HG02885 (cell line): ENCODE data around the gene VTI1A.

Experiments
- ATAC-seq: cut with Tn5 transposase; IDR thresholded peaks from one replicate; pipeline ENCODE4 v1.9.1; 2021; ENCODE audit warnings: mild to moderate bottlenecking; ENCODE audit not compliant: unreplicated experiment, poor library complexity

The VTI1A gene

DNA sequence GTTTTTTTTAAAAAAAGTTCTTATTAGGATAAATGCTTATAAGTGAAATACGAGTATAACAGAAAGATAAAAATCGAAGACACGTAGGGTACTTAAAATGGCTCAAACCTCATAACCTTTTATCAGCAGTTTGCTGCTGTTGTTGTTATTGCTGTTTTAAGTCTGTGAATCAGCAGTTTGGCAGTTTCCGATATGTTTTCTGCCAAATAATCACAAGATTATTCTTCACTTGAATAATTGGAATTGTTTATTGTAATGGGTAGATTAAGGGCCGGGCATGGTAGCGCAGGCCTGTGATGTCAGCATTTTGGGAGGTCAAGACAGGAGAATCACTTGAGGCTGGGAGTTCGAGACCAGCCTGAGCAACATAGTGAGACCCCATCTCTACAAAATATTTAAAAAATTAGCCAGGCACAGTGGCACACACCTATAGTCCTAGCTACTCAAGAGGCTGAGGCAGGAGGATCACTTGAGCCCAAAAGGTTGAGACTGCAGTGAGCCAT, 177.6 kb downstream of the VTI1A start:
- ATAC-seq: no peak

DNA sequence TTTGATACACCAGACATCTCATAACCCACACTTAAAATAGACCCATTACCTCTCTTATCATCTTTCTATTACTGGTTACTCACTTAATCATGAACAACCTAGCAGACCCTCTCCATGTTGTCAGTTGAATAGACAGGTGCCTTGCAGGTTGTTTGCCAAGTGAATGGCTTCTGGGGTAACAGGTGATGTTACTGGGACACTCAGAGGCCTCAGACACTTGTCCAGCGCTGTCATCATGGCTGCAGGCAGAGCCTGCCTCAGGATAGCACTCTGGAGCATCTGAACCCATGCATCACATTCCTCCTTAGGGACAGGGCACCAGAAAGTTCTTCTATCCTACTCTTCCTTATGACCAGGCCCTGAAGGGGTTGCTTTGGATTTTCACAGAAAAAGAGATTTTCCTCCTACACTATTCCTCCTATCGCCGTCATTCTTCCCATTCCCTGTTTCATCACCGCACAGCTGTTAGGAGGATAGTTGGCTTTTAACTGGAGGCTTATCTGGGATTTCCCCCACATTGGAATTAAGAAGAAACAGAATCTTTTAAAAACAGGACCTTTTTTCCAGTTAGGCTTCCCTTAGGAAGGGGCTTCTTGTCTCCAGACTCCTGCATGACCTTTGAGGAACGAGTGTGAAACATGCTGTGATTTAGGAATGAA, 182.1 kb downstream of the VTI1A start:
- ATAC-seq: no peak

DNA sequence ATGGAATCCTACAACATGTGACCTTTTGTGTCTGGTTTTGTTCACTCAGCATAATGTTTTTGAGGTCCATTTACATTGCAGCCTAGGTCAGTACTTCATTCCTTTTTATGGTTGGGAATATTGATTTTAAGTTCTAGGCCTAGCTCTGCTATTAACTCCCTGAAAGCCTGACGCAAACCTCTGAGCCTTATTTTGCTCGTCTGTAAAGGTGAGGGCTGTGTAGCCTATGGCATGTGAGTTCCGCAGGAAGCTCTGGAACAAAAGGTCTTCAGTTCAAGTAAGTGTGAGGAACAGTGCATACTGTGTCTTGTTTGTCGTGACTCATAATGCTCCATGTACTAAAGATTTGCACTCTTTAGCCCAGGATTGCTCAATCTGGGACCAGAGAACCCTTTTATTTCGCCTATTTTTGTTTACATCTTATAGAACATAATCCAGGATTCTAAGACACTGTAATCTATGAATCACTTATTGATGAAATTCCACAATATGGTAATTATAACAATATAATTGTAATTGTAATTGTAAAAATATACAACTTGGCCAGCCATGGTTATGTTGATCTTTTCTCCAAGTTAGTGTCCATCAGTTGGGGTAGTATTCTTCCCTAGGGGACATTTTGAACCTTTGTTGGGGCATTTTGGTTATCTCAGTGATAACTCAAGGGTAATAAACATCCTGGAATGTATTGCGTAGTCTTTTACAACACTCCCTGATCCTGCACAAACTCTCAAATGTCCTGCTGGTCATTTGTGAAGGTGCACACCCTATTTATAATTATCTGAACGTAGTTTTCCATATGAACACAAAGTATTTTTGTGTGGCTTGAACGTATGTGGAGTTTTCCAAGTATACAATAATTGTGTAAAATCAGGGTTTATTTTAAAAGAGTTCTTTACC, 184.7 kb downstream of the VTI1A start:
- no peak for ATAC-seq

DNA sequence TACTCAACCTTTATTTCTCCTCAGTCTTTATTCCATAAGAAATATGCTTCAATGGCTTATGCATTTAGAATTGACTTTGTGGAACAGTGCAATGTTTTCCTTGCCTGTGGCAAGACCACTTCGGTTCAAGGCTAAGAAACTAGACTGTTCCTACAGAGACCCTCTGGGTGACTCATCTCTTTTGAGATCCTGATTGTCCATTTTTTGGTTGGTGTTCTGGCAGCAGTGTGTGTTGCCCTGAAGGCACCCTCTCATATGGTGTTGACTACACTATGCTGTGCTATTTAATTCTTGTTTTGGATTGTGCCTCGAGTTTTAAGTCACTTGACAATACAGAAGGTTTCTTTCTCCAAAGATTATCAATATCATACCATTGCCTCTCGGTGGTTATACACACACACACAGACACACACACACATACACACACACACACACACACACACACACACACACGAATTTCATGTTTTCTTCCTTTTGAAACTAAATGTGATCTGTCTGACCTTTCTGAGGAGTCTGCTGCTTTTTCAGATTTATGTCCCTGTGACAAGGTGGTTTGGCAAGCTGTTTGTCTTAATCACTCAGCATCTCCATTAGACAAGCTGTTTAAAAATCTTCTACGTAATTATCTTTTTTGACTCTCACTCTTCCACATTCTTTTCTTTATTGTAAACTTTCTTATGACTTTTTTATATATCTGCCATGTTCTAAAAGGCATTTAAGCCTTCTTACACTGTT, 187.2 kb downstream of the VTI1A start:
- no peak for ATAC-seq

DNA sequence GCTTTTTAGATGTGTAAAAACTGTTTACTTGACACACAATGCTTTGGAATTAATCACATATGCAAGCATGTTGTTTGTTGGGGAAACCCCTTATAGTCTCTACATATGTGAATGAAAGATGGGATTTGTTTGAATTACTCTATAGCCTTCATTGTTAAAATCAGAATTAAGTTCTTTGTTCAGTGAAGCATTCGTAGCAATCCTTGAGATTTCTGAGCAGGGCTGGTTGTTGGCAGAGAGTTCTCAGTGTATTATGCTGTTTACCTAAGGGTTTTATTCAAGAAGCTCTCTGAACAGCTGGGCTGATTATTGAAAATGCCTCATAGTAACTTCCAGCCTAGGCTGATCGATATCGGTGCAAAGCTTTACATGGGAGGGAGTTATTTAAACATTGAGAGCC, 190.9 kb downstream of the VTI1A start:
- ATAC-seq: no peak

DNA sequence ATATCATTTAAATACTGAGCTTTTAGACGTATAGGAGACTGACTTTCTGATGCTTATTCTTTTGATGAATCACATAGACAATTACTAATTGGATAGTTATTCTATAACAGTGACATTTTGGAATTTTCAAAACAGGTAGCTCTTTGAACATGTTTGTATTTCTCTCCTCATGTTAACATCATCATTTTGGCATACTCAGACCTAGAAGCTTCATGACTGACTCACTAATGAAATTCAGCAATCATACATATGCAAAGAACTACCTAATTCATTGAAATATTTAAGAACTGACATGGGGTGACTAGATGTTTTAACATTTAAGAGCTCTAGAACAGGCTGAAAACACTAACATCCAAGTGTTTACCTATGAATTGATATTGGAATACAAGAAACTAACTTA, 192.3 kb downstream of the VTI1A start:
- ATAC-seq: no peak

DNA sequence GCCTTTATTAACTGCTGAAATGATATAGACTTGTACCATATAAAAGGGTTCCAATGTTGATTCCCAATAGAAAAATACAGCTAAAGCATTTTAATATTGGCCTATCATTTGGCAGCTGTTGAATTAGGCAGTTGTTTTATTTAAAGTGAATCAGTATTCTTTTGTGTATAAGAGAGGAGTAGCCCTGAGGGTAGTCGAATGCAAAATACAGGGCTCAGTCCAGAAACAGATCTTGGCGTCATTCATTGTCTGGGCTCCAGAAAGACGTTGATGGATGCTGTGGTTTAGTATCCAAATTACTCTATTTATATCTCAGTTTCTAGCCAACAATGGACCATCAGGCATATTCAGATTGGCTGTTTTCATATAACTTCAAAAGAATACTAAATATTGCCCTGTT, 193.6 kb downstream of the VTI1A start:
- ATAC-seq: no peak

DNA sequence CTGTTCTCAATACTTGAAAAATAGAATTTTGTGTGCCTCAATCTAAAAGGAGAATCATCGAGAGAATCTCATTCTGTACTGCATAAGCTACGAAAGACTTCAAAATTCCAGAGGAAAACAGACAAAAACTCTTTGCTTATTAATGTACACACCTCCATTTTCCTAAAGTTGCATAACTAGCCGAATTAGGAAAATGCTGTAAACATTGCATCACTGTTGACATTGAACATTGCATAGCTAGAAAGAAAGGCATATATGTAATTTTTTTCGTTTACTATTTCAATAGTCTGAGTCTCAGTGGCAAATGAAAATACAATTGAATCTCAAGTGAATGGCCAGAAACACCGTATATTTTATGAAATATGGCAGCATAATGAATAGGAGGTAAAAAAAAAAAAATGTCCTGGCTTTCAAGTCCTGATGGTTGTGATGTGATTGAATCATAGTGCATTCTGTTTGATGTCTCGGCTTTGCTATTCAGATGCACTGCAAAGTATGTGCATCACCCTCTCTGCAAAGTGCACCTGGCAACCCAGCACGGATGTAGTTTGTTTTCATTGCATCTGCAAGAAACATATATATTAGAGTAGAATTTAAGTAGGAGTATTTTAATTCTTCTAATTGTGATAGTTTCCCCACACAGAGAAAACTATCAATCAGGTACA, 196.7 kb downstream of the VTI1A start:
- ATAC-seq: no peak

DNA sequence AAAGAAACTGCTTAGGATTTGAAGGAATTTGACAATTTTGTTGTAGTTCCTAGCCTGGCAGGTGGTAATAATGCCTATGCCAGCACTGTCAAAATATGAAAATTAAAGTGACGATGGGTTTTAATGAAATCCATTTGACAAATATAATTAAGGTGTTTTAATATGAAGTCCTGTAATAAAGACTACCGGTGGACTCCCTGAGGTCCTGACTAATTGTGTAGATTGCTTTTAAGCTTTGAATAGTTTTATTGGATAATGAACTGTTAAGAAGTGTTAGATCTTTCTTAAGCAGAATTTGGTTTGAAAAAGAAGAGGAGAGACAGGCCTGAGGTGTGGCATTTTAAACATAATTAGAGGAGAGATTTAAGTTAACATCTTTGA, 197.2 kb downstream of the VTI1A start:
- no peak for ATAC-seq

DNA sequence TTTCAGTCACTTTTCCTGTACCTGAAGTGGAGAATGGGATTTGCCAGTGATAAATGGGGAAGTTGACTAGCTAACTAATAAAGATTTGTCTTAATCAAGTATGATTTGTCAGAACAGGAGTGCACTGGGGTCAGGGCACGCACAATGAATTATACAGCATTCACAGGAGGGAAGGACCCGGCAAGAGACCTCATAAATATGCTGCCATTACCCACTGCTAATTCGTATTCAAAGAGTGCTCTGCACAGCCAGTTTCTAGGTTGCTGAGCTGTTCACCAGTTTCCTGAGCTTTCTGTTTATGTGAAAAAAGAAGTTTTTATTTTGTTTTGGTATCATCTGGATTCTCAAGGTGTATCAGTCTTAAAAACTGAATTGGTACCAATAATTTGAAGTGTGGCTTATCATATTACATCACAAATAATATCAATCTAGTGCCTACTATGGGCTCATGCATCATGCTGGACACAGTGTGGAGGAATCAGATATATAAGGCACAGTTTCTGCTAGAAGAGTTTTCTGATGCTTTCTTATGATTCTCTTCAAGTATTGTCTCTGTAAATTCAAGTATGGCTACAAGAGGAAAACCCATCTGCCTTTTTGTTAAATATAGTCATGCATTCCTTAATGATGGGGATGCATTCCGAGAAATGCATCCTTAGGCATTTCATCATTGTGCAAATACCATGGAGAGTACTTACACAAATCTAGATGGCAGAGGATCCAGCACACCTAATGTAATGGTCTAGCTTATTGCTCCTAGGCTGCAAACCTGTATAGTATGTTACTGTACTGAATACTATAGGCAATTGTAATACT, 202.2 kb downstream of the VTI1A start:
- no peak for ATAC-seq

DNA sequence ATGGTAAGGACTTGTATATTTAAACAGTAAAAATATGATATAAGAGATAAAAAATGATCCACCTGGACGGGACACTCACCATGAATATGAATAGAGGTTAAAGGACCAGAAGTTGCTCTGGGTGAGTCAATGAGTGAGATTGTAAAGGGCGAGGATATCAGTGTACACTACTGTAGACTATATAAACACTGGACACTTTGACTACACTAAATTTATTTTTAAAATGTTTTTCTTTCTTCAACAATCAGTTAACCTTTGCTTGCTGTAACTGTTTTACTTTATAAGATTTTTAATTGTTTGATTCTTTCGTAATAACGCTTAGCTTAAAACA, 202.8 kb downstream of the VTI1A start:
- no peak for ATAC-seq

DNA sequence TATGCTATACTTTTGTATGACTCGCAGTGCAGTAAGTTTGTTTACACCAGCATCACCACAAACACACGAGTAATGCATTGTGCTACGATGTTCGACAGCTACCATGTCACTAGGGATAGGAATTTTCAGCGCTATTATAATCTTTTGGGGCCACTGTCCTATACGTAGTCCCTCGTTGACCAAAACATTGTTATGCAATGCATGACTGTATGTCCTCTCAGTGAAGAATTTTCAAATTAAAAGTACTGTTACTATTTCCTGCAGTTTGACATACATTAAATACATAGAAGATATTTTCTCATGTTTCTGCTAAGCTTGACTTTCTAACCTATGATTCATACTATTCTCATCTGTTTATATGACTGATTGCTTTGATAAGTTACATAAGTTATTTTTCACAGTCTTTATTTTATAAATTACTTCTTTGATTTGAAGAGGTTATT, 203.6 kb downstream of the VTI1A start:
- no peak for ATAC-seq

DNA sequence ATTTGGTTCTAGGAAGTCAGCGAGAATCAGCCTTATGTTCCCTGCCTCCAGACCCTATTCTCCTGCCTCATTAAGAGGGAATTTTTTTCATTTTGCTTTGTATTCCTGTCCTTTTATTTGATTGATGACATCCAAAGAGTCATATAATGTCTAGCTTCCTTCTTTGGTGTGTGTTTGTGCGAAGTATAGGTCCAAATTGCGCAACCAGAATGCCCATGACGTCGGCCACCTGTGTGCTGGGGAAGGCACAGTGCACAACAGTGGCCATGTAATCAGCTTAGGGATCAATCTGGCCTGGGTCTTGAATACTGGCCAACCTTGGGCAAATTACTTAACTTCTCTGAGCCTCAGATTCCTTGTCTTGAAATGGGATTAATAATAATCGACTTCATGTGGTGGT, 206.2 kb downstream of the VTI1A start:
- ATAC-seq: no peak

DNA sequence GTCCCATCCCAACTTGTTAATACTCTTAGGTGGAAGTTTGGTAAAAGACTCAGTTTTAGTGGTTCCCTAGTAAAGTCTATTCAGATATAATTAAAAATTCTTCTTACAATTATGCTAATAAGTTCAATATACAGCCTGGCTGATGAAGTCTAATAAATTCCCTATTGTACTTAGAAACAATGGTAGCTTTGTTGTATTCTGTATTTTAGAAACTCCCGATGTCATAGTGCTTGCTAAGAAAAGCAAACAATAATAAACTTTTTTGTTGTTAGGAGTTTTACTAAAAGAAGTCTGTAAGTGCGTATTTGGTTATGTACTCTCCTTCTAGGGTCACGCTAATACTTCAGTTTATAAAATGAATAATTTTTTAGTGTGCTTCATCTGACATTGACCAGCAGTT, 206.8 kb downstream of the VTI1A start:
- ATAC-seq: no peak

DNA sequence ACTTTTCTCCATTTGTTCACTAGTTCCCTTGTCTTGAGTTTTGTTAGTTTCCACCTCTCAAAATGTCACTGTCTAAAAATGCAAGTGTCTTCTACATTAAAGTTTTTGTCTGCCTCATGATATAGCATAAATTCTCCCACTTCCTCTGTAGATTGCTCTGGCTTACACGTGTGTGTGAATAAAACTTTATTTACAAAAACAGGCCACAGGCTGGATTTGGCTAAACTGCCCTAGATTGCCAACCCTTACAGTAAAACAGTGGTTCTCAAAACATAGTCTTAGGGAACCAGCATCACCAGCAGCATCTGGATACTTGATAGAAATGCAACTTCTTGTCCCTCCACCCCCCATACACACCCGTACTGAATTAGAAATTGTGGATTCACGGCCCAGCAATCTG, 207.8 kb downstream of the VTI1A start:
- ATAC-seq: no peak

DNA sequence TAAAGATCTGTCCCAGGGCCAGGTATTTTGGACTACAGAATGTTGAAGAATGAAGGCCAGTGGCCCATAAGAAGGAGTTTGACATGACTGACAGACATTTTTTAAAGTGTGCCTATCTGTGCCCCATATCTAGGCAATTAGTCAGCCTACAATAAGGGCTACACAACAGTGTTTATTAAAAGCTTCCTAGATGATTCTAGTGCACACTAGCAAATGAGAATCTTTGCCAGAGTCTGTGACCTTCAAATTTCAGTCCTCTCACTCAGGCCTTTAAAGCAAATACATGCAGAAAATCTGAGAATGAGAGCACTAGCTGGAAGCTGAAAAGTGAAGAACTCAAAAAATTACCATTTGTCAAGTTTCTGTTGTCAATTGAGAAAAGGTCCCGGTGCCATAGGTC, 208.7 kb downstream of the VTI1A start:
- no peak for ATAC-seq

DNA sequence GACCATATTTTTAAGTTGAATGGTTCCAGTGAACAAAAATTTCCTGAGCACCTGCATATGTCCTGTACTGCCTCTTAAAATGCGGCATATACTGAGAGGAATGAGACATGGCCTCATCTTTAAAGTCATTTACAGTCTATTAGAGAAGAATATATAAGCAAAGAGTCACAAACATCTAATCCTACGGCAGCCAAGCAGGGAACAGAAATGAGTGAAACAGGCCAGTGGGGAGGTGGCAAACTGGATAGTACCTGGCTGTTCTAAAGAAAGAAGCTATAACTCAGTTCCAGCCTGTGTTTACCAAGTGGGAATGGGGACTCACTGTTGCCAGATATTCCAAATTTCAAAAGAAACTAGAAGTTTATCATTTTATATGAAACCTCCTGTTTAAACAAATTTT, 211.4 kb downstream of the VTI1A start:
- no peak for ATAC-seq

DNA sequence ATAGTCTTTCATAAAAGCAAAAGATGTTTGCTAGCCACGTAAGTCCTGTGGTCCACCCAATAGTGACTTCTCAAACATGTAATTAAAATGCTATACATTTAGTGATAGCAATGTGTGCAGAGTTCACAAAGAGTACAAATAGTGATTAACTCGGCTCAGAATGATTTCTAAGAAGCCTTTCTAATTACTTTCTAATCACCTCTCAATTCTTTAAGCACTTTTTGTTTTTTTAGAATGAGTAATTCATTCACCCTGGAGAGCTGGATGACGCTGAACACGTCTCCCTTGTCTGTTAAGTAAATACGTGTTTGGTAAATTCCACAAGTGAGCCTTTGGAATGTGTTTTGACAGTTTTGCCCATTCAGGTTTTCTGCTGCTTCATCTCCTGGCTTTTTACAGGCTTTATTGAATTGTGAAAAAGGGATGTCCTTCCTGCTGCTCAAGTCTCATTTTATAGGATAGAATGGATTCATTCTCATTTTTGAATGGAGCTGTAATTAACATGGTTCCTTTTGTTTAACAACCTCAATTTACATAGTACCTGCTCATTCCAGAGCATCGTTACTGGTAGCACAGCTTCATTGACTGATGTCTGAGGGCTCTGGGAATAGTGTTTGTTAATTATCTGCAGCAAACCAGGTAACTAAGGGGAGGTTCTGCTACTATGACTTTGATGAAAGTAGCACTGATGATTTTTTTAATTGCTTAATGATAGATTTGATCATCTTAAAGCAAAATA, 212.1 kb downstream of the VTI1A start:
- no peak for ATAC-seq
